Measurements from ENCODE around the gene PPM1B.
A peak's percentile ranks its signal among the peaks of the same experiment; 100 is the strongest.
"Not testable (repeated sequence)": the region's sequence is repeated elsewhere in the genome, so short reads cannot be mapped to it uniquely, and the experiment has no call there.

The PPM1B gene

DNA sequence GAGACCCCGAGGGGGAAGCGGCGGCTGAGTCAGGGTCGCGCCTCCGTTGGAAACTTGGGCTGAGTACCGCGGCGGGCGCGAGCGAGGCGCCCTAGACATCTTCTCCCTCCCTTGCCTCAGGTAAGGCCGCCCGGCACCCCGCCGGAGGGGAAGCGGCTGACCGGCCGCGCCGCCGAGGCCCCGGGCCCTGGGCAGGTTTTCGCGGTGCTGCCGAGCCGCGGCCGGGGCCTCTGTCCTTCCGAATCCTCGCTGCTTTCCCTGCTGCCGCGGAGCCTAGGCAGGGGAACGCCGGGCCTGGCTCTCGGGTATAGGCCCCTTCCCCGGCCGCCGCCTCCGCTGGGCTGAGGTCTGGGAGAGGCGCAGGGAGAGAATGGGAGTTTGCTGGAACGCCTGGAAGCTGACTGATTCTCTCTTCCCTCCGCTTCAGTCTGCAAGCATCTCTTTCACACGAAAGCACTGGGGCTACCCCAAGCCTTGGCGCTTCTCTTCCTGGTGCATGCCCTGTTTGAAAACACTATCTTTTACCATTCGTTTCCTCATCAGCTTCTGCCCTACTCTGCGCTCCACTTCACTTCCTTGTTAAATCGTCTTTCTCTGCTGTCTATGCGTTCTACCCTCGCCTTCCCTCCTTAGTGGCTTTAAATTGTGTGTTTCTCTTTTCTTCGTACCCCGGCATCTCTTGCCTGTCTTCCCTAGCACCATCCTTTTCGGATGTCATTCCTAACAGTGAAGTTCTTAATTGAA, 652 bp downstream of the PPM1B start:
- H3K27ac Mint-ChIP-seq = peak overlapping the region; percentile 98
- H3K4me1 Mint-ChIP-seq = peaks cover 19% of the 10 kb centered on the region
- H3K27me3 Mint-ChIP-seq = no peaks in the 10 kb centered on the region
- H3K4me3 Mint-ChIP-seq = peak overlapping the region; percentile 96
- peaks cover 1% of the 10 kb centered on the region for H3K36me3 Mint-ChIP-seq
- peak; percentile 17 for ATAC-seq (ENCODE audit: low read depth)
- no peaks in the 10 kb centered on the region for H3K9me3 Mint-ChIP-seq
- DNase-seq (ENCODE audit: low spot score in 2 of 2) = peak; percentile 56 to 58

DNA sequence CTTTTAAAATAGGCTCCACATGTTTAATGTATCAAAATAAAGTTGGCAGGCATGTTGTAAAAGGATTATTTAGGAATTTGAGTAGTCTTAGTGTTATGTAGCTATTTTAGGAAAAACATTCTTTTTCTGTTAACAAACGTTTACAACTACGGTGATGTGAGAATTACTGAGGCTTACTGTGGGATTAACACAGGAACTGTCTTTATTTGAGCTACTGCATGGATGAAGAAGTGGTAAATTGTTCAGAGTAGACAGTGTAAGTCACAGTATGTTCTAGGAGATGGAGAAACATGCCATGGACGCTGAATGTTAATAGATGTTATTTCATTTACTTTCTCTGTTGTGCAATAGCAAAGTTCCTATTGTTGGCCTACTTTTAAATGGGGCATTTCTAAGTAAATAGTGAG, 1.6 kb downstream of the PPM1B start:
- no peaks in the 10 kb centered on the region for H3K9me3 Mint-ChIP-seq
- no peaks in the 10 kb centered on the region for H3K27me3 Mint-ChIP-seq
- no peak for DNase-seq (ENCODE audit: low spot score in 2 of 2)
- no peak for ATAC-seq (ENCODE audit: low read depth)
- H3K36me3 Mint-ChIP-seq = peaks cover 5% of the 10 kb centered on the region
- peaks cover 25% of the 10 kb centered on the region for H3K4me1 Mint-ChIP-seq
- H3K4me3 Mint-ChIP-seq = peak overlapping the region; percentile 96
- peak overlapping the region; percentile 98 for H3K27ac Mint-ChIP-seq

DNA sequence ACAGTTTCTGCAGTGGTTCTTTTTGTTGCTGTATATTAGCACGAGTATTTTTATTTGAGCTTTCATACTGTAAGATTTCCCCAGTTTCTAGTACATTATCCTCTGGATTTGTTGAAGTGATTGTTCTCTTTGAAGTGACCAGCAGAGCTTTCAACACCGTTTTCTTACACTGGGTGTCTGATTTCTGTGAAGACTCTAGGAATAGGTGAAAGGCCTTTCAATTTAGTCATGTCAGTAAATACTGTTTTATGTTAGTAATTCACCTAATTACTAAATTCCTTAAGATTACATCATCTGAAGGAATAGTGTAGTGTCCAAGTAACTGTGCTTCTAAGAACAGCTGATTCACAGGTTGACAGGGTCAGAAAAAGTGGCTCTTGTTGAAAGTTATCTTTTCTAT, 2.3 kb downstream of the PPM1B start:
- H3K4me1 Mint-ChIP-seq = peaks cover 31% of the 10 kb centered on the region
- no peak for ATAC-seq (ENCODE audit: low read depth)
- peak overlapping the region; percentile 69 for H3K4me3 Mint-ChIP-seq
- H3K27me3 Mint-ChIP-seq = no peaks in the 10 kb centered on the region
- H3K27ac Mint-ChIP-seq = no peak overlapping the region
- peaks cover 7% of the 10 kb centered on the region for H3K36me3 Mint-ChIP-seq
- no peak for DNase-seq (ENCODE audit: low spot score in 2 of 2)
- no peaks in the 10 kb centered on the region for H3K9me3 Mint-ChIP-seq

DNA sequence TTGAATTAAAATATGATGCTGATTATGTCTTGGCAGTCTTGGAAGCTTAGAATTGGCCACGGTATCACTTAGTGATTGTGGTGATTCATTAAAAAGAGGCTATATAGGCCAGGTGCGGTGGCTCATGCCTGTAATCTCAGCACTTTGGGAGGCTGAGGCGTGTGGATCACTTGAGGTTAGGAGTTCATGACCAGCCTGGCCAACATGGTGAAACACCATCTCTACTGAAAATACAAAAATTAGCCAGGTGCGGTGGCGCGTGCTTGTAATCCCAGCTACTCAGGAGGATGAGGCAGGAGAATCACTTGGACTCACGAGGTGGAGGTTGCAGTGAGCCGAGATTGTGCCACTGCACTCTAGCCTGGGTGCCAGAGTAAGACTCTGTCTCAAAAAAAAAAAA, 2.8 kb downstream of the PPM1B start:
- H3K36me3 Mint-ChIP-seq; H3K9me3 Mint-ChIP-seq; ATAC-seq (ENCODE audit: low read depth); H3K27me3 Mint-ChIP-seq; DNase-seq (ENCODE audit: low spot score in 2 of 2); H3K27ac Mint-ChIP-seq: not testable (repeated sequence)
- H3K4me3 Mint-ChIP-seq = peak overlapping the region; percentile 32
- peaks cover 36% of the 10 kb centered on the region for H3K4me1 Mint-ChIP-seq

DNA sequence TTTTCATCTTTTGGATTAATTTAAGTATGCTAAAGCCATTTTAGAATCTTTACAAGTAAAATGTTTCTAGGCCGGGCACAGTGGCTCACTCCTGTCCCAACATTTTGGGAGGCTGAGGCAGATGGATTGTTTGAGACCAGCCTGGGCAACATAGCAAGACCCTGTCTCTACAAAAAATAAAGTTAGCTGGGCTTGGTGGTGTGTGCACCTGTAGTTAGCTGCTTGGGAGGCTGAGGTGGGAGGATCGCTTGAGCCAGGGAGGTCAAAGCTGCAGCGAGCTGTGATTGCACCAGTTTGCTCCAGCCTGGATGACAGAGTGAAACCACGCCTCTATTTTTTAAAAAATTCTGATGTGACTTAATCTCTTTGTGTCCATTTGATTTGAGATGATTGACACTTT, 3.9 kb downstream of the PPM1B start:
- Mint-ChIP-seq H3K27ac (no peak overlapping the region), H3K9me3 (no peaks in the 10 kb centered on the region), H3K36me3 (peaks cover 11% of the 10 kb centered on the region), H3K4me3 (no peak overlapping the region), H3K27me3 (no peaks in the 10 kb centered on the region), H3K4me1 (peaks cover 36% of the 10 kb centered on the region)
- DNase-seq (ENCODE audit: low spot score in 2 of 2) = no peak
- ATAC-seq (ENCODE audit: low read depth) = no peak

DNA sequence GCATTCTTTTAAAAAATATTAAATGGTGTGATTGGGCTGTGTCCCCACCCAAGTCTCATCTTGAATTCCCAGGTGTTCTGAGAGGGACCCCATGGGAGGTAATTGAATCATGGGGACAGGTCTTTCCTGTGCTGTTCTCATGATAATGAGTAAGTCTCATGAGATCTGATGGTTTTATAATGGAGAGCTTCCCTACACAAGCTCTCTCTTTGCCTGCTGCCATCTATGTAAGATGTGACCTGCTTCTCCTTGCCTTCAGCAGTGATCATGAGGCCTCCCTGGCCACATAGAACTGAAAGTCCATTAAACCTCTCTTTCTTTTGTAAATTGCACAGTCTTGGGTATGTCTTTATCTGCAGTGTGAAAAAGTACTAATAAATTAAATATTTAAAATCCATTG, 10.3 kb downstream of the PPM1B start:
- H3K36me3 Mint-ChIP-seq = peaks cover 30% of the 10 kb centered on the region
- no peak overlapping the region for H3K27ac Mint-ChIP-seq
- peaks cover 44% of the 10 kb centered on the region for H3K4me1 Mint-ChIP-seq
- H3K4me3 Mint-ChIP-seq = no peak overlapping the region
- H3K27me3 Mint-ChIP-seq = no peaks in the 10 kb centered on the region
- ATAC-seq (ENCODE audit: low read depth) = no peak
- no peak for DNase-seq (ENCODE audit: low spot score in 2 of 2)
- no peaks in the 10 kb centered on the region for H3K9me3 Mint-ChIP-seq

DNA sequence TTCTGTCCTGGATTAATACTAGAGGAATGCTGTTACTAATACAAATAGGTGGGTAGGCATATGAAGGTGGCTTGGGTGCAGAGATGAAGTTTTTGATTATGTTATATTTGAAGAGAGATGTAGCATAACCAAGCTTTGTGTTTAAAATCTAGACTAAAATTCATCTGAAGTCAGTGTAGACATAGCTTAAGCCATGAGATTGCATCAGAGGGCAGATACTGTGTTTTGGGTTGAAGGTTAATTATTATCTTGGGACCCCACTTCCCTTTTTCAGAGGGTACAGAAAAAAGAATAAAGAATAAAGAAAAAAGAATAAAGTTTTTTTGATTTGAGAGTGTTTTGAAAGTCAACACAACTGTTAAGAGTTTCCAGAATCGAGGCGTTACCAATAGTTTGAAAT, 13.0 kb downstream of the PPM1B start:
- H3K4me1 Mint-ChIP-seq = peaks cover 41% of the 10 kb centered on the region
- peaks cover 23% of the 10 kb centered on the region for H3K36me3 Mint-ChIP-seq
- H3K4me3 Mint-ChIP-seq = no peak overlapping the region
- H3K27ac Mint-ChIP-seq = no peak overlapping the region
- H3K27me3 Mint-ChIP-seq = no peaks in the 10 kb centered on the region
- DNase-seq (ENCODE audit: low spot score in 2 of 2) = no peak
- no peaks in the 10 kb centered on the region for H3K9me3 Mint-ChIP-seq
- ATAC-seq (ENCODE audit: low read depth) = no peak

DNA sequence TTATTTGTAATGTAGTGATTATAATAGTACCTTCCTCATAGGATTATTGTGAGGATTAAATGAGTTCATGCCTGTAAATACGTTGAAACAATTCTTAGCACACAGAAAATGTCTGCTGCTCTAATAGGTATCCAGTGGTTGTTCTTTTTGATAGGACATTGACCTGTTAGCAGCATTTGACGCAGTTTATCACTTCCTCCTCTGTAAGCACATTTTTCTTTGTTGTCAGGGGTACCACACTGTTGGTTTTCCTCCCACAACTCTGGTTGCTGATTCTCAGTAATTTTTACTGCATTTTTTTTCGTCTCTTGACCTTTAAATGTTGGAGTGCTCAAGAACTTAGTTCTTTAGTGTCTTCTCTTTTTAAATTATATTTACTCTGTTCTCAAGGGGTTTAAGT, 15.4 kb downstream of the PPM1B start:
- Mint-ChIP-seq H3K27ac (peak overlapping the region; percentile 70), H3K27me3 (no peaks in the 10 kb centered on the region), H3K36me3 (peaks cover 25% of the 10 kb centered on the region), H3K4me1 (peaks cover 50% of the 10 kb centered on the region), H3K9me3 (no peaks in the 10 kb centered on the region), H3K4me3 (no peak overlapping the region)
- ATAC-seq (ENCODE audit: low read depth) (peak; percentile 64), DNase-seq (ENCODE audit: low spot score in 2 of 2) (no peak)

DNA sequence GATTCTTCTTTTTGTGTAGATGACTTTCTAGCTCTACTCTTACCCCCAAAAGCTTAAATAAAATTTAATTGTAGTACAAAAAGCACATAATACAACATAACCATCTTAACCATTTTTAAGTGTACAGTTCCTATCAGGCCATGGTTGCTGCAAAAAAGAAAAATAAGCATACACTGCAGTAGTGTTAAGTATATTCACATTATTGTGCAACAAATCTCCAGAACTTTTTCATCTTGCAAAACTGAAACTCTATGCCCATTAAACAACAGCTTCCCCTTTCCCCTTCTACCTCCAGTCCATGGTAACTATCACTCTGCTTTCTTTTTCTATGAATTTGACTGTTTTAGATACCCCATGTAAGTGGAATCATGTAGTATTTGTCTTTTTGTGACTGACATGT, 18.1 kb downstream of the PPM1B start:
- no peaks in the 10 kb centered on the region for H3K27me3 Mint-ChIP-seq
- ATAC-seq (ENCODE audit: low read depth) (peak; percentile 39), DNase-seq (ENCODE audit: low spot score in 2 of 2) (no peak)
- no peak overlapping the region for H3K4me3 Mint-ChIP-seq
- no peak overlapping the region for H3K27ac Mint-ChIP-seq
- H3K36me3 Mint-ChIP-seq = peaks cover 16% of the 10 kb centered on the region
- H3K4me1 Mint-ChIP-seq = peaks cover 49% of the 10 kb centered on the region
- H3K9me3 Mint-ChIP-seq = no peaks in the 10 kb centered on the region

DNA sequence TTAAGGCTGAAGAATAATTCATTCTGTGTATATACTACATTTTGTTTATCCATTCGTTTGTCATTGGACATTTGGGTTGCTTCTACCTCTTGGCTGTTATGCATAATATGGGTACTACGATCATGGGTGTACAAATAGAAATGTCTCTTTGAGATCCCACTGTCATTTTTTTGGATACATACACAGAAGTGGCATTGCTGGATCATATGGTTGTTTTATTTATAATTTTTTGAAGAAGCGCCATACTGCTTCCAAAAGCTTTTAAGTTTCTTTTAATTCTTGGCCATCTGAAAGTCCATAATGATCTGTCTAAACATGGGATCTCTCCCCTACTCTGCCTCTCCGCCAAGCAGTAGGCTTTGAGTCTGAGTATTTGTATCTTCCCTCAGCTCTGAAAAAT, 18.6 kb downstream of the PPM1B start:
- H3K36me3 Mint-ChIP-seq = peaks cover 16% of the 10 kb centered on the region
- no peak overlapping the region for H3K27ac Mint-ChIP-seq

DNA sequence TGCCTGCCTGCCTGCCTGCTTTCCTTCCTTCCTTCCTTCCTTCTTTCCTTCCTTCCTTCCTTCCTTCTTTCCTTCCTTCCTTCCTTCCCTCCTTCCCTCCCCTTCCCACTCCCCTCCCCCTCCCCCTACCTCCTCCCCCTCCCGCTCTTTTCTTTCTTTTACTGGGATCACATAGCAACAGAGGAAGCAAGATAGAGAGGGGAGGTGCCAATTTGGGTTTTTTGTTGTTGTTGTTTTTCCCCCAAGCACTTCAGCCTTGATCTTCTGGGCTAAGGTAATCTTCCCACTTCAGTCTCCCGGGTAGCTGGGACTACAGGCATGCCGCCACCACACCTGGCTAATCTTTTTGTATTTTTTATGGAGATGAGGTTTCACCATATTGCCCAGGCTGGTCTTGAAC, 20.0 kb downstream of the PPM1B start:
- no peak for DNase-seq (ENCODE audit: low spot score in 2 of 2)
- no peaks in the 10 kb centered on the region for H3K9me3 Mint-ChIP-seq
- peaks cover 48% of the 10 kb centered on the region for H3K4me1 Mint-ChIP-seq
- no peaks in the 10 kb centered on the region for H3K27me3 Mint-ChIP-seq
- H3K4me3 Mint-ChIP-seq = peak overlapping the region; percentile 46
- ATAC-seq (ENCODE audit: low read depth) = no peak
- H3K36me3 Mint-ChIP-seq = peaks cover 16% of the 10 kb centered on the region
- peak overlapping the region; percentile 60 for H3K27ac Mint-ChIP-seq

More for the DNA sequence above, 18.6 kb downstream of the PPM1B start:
- Mint-ChIP-seq H3K4me3 (no peak overlapping the region), H3K4me1 (peaks cover 50% of the 10 kb centered on the region), H3K9me3 (no peaks in the 10 kb centered on the region), H3K27me3 (no peaks in the 10 kb centered on the region)
- DNase-seq (ENCODE audit: low spot score in 2 of 2) (no peak), ATAC-seq (ENCODE audit: low read depth) (no peak)

DNA sequence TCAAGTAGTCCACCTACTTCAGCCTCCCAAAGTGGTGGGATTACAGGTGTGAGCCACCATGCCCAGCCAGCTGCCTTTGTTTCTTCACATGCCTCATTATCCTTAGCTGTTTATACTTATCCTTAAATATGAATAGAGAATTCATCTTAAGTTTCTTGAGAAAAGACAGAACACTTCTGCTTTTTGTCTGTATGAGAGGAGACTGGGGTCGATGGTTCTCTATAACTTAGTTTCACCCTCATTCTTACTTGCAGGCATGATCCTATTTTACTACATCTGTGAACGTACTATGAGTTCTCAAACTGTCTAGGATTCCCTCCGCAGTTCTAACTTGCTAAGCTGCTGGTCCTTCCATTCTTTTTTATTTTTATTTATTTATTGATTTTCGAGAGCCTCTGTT, 20.4 kb downstream of the PPM1B start:
- Mint-ChIP-seq H3K36me3 (peaks cover 18% of the 10 kb centered on the region), H3K4me3 (peak overlapping the region; percentile 46), H3K4me1 (peaks cover 47% of the 10 kb centered on the region), H3K27me3 (no peaks in the 10 kb centered on the region), H3K9me3 (no peaks in the 10 kb centered on the region), H3K27ac (peak overlapping the region; percentile 60)
- ATAC-seq (ENCODE audit: low read depth) (peak; percentile 67), DNase-seq (ENCODE audit: low spot score in 2 of 2) (no peak)

DNA sequence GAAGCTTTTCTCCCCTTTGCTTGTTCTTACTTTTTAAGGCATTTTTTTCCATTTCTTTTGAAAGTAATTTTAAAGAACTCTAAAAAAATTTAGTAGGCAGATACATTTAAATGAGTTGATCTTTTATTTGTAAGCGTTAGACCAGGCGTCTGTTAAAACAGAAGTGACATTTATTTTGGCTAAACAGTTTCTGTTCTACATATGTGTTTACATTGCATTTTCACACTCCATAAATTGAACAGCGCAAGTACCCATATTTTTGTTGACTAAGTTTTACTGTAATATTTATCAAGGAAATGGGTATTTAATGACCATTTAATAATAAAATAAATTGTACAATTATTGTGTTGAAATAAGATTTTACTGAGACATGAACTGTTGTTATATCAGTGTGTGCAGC, 21.9 kb downstream of the PPM1B start:
- Mint-ChIP-seq H3K4me1 (peaks cover 38% of the 10 kb centered on the region), H3K9me3 (no peaks in the 10 kb centered on the region), H3K27me3 (no peaks in the 10 kb centered on the region), H3K27ac (no peak overlapping the region), H3K36me3 (peaks cover 18% of the 10 kb centered on the region), H3K4me3 (no peak overlapping the region)
- DNase-seq (ENCODE audit: low spot score in 2 of 2) (no peak), ATAC-seq (ENCODE audit: low read depth) (no peak)

DNA sequence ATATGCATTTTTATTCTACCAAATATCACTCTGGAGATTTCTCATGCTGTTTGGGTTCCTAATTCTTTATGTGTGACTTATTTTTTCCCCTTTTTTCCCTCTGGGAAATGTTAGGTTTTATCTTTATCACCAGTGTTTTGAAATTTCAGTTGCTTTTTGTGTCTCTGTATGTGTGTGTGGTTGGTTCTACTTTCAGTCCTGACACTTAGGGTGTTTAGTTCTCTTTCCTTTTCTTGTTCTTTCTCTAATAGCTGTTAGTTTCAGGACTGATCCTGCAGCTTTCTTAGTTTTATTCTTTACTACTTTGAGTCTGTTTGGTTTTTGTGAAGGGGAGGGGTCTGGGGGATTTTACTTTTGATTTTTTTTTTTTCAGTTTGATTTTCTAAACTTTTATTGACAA, 23.1 kb downstream of the PPM1B start:
- no peaks in the 10 kb centered on the region for H3K9me3 Mint-ChIP-seq
- peak overlapping the region; percentile 5 for H3K27ac Mint-ChIP-seq

DNA sequence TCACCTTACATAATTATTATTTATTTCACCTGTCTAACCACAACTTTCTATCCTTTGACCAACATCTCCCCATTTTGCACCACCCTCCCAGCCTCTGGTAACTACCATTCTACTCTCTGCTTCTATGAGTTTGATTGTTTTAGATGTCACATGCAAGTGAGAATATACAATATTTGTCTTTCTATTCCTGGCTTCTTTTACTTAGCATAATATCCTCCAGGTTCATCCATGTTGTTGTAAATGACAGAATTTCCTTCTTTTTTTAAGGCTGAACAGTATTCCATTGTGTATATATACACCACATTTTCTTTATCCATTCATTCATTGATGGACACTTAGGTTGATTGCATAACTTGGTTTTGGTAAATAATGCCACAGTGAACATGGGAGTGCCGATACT, 24.0 kb downstream of the PPM1B start:
- no peak overlapping the region for H3K4me3 Mint-ChIP-seq
- H3K4me1 Mint-ChIP-seq = peaks cover 34% of the 10 kb centered on the region
- no peak for ATAC-seq (ENCODE audit: low read depth)
- peaks cover 20% of the 10 kb centered on the region for H3K36me3 Mint-ChIP-seq
- H3K9me3 Mint-ChIP-seq = no peaks in the 10 kb centered on the region
- DNase-seq (ENCODE audit: low spot score in 2 of 2) = no peak
- H3K27me3 Mint-ChIP-seq = no peaks in the 10 kb centered on the region
- H3K27ac Mint-ChIP-seq = no peak overlapping the region

More for the DNA sequence above, 23.1 kb downstream of the PPM1B start:
- Mint-ChIP-seq H3K36me3 (peaks cover 21% of the 10 kb centered on the region), H3K4me1 (peaks cover 39% of the 10 kb centered on the region), H3K27me3 (no peaks in the 10 kb centered on the region), H3K4me3 (peak overlapping the region; percentile 22)
- no peak for DNase-seq (ENCODE audit: low spot score in 2 of 2)
- ATAC-seq (ENCODE audit: low read depth) = no peak

All from memory B cell (primary cell).